Rectal smooth muscle tissue (tissue), 1 donor: ENCODE measurements around the gene RABGAP1.
"Not testable (repeated sequence)": the region's sequence is repeated elsewhere in the genome, so short reads cannot be mapped to it uniquely, and the experiment has no call there.

ENCODE experiments used
- H3K27ac ChIP-seq: one replicate; pipeline ENCODE4 v1.7.0; 2013; ENCODE audit warnings: low read depth, low read length, inconsistent platforms
- H3K27me3 ChIP-seq: one replicate; pipeline ENCODE4 v1.7.0; 2013; ENCODE audit warnings: low read length; ENCODE audit not compliant: control insufficient read depth, insufficient read depth
- H3K36me3 ChIP-seq: one replicate; pipeline ENCODE4 v1.7.0; 2013; ENCODE audit warnings: low read length; ENCODE audit not compliant: control insufficient read depth, insufficient read depth
- H3K4me1 ChIP-seq: one replicate; pipeline ENCODE4 v1.7.0; 2013; ENCODE audit warnings: low read length; ENCODE audit not compliant: control insufficient read depth, insufficient read depth
- H3K4me3 ChIP-seq: one replicate; pipeline ENCODE4 v1.7.0; 2013; ENCODE audit warnings: low read length
- H3K9ac ChIP-seq: one replicate; pipeline ENCODE4 v1.7.0; 2013; ENCODE audit warnings: low read length

Gene RABGAP1

GRCh38 chr9:122940749-122941581 lies at the start of gene RABGAP1:
Gene RABGAP1, plus strand, starts transcription at chr9:122941020. Its CDS starts 16,040 bp downstream, at chr9:122957060.
- peak within 1 kb of the TSS; percentile 96 for H3K27ac ChIP-seq
- H3K9ac ChIP-seq: peak within 1 kb of the TSS; percentile 93
- peaks cover 7% of the 10 kb centered on the region for H3K36me3 ChIP-seq
- peaks cover 17% of the 10 kb centered on the region for H3K4me1 ChIP-seq
- no peaks in the 10 kb centered on the region for H3K27me3 ChIP-seq
- peak within 1 kb of the TSS; percentile 97 for H3K4me3 ChIP-seq

- H3K27me3 ChIP-seq: no peaks in the 10 kb centered on the region
- no peak overlapping the region for H3K27ac ChIP-seq
- H3K4me3 ChIP-seq: no peak overlapping the region
- peaks cover 3% of the 10 kb centered on the region for H3K4me1 ChIP-seq
- peaks cover 7% of the 10 kb centered on the region for H3K36me3 ChIP-seq
- H3K9ac ChIP-seq: no peak overlapping the region
These were observed 42.9 kb upstream of the RABGAP1 start for GRCh38 chr9:122897969-122898368.

- Histone ChIP-seq H3K4me3 (no peak overlapping the region), H3K36me3 (peaks cover 5% of the 10 kb centered on the region), H3K9ac (no peak overlapping the region), H3K27ac (no peak overlapping the region), H3K27me3 (no peaks in the 10 kb centered on the region), H3K4me1 (peaks cover 15% of the 10 kb centered on the region)
These were observed 40.0 kb upstream of the RABGAP1 start for GRCh38 chr9:122900791-122901190.

- peak overlapping the region; percentile 90 for H3K4me3 ChIP-seq
- H3K27me3 ChIP-seq: no peaks in the 10 kb centered on the region
- no peaks in the 10 kb centered on the region for H3K36me3 ChIP-seq
- H3K4me1 ChIP-seq: peaks cover 15% of the 10 kb centered on the region
- peak overlapping the region; percentile 95 for H3K27ac ChIP-seq
- H3K9ac ChIP-seq: peak overlapping the region; percentile 88
These were observed 36.4 kb upstream of the RABGAP1 start for GRCh38 chr9:122904466-122904822.

GRCh38 chr9:122904823-122905710 lies 35.8 kb upstream of the RABGAP1 start, which contains the start of gene RC3H2:
Gene RC3H2, minus strand, starts transcription at chr9:122905359. Its CDS starts 7,850 bp downstream, at chr9:122897509.
- Histone ChIP-seq H3K27ac (peak within 1 kb of the TSS; percentile 95), H3K4me3 (peak within 1 kb of the TSS; percentile 90), H3K27me3 (no peaks in the 10 kb centered on the region), H3K4me1 (peaks cover 15% of the 10 kb centered on the region), H3K9ac (peak within 1 kb of the TSS; percentile 88), H3K36me3 (no peaks in the 10 kb centered on the region)

- H3K9ac ChIP-seq, H3K27me3 ChIP-seq, H3K36me3 ChIP-seq, H3K27ac ChIP-seq, H3K4me3 ChIP-seq: not testable (repeated sequence)
- H3K4me1 ChIP-seq: peaks cover 12% of the 10 kb centered on the region
These were observed 34.7 kb upstream of the RABGAP1 start for GRCh38 chr9:122906122-122906521.

GRCh38 chr9:122912671-122912963 lies 28.2 kb upstream of the RABGAP1 start:
- no peaks in the 10 kb centered on the region for H3K27me3 ChIP-seq
- peak overlapping the region; percentile 34 for H3K9ac ChIP-seq
- peak overlapping the region; percentile 75 for H3K27ac ChIP-seq
- peaks cover 8% of the 10 kb centered on the region for H3K36me3 ChIP-seq
- H3K4me1 ChIP-seq: peaks cover 8% of the 10 kb centered on the region
- peak overlapping the region; percentile 89 for H3K4me3 ChIP-seq

- no peaks in the 10 kb centered on the region for H3K27me3 ChIP-seq
- H3K36me3 ChIP-seq: peaks cover 8% of the 10 kb centered on the region
- peaks cover 8% of the 10 kb centered on the region for H3K4me1 ChIP-seq
- H3K9ac ChIP-seq: peak within 1 kb of the TSS; percentile 34
- H3K27ac ChIP-seq: peak within 1 kb of the TSS; percentile 75
- peak within 1 kb of the TSS; percentile 89 for H3K4me3 ChIP-seq
These were observed 27.7 kb upstream of the RABGAP1 start, which contains the start of gene ZBTB6 for GRCh38 chr9:122912964-122913673. Gene ZBTB6, minus strand, starts transcription at chr9:122913323. Its CDS starts 1,251 bp downstream, at chr9:122912072.

- peaks cover 3% of the 10 kb centered on the region for H3K4me1 ChIP-seq
- H3K27ac ChIP-seq: no peak overlapping the region
- H3K9ac ChIP-seq: no peak overlapping the region
- H3K36me3 ChIP-seq: no peaks in the 10 kb centered on the region
- no peak overlapping the region for H3K4me3 ChIP-seq
- H3K27me3 ChIP-seq: no peaks in the 10 kb centered on the region
These were observed 22.5 kb upstream of the RABGAP1 start for GRCh38 chr9:122918310-122918709.

- Histone ChIP-seq H3K27ac (no peak overlapping the region), H3K4me1 (no peaks in the 10 kb centered on the region), H3K4me3 (no peak overlapping the region), H3K27me3 (no peaks in the 10 kb centered on the region), H3K36me3 (no peaks in the 10 kb centered on the region), H3K9ac (no peak overlapping the region)
These were observed 18.1 kb upstream of the RABGAP1 start for GRCh38 chr9:122922713-122923112.

GRCh38 chr9:122923947-122924346 lies 16.9 kb upstream of the RABGAP1 start:
- Histone ChIP-seq H3K27ac (no peak overlapping the region), H3K27me3 (no peaks in the 10 kb centered on the region), H3K4me3 (no peak overlapping the region), H3K9ac (no peak overlapping the region), H3K36me3 (no peaks in the 10 kb centered on the region), H3K4me1 (no peaks in the 10 kb centered on the region)

GRCh38 chr9:122929796-122930354 lies 10.9 kb upstream of the RABGAP1 start:
- Histone ChIP-seq H3K4me3 (no peak overlapping the region), H3K9ac (no peak overlapping the region), H3K4me1 (peaks cover 11% of the 10 kb centered on the region), H3K36me3 (no peaks in the 10 kb centered on the region), H3K27ac (no peak overlapping the region), H3K27me3 (no peaks in the 10 kb centered on the region)
